Erythroblast (primary cell): ENCODE data around the gene CRYGD.

Experiments
- GATA1 ChIP-seq: IDR thresholded peaks from 2 replicates; pipeline ENCODE4 v1.6.1; 2011; ENCODE audit warnings: low read depth, mild to moderate bottlenecking, control low read depth, low read length, moderate library complexity
- POLR2A ChIP-seq: IDR thresholded peaks from 2 replicates; pipeline ENCODE4 v1.6.1; 2011; ENCODE audit warnings: mild to moderate bottlenecking, low read length

DNA sequence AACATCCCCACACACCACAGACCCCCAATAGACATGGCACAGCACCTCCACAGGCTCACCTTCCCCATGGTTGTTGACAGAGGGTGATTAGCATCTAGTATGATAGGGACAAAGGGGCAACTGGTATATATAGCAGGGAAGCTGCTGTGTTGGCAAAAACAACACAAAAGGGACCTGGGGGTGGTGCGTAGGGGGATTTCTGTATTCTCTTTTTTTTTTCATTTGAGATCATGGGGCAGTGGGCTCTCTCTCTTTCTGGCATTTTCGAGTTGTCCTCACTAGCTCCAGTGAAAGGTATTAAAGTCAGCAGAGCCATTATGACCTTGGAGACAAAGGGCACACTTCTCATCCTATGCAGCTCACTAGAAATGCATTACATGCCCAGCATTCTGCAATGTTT, 39.2 kb upstream of the CRYGD start, which contains the start of gene CRYGA:
- TF ChIP-seq POLR2A (no peak), GATA1 (no peak)
